ENCODE results near the gene LRRC72. TPM values are rescaled to one million over a fixed set of nuclear protein-coding genes. Genes with fewer than 3 reads are reported as not detected.

Gene LRRC72
- total and polyA plus RNA-seq, 2 donors (not counting 1 experiment from before 2014, with no cell fraction given) = not detected

DNA sequence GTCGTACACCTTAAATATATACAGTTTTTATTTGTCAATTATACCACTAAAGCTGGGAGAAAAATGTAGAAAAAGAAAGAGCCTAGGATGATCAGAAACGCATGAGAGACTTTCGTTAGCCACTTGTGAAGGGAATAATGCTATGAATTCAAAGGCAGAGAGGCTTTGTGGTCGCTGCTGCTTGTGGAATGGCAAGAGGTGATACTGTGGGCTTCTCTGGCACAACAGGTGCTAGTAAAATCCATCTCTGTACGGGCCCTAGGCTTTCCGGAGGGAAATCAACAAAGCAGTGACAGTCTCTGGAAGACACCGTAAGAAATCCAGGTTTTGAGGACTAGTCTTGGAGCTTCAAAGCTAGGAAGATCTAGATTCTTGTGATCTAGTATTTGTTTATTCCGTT is 52.6 kb downstream of the LRRC72 start:
- no peak for DNase-seq (ENCODE audit: low read depth in 2 of 2)

DNA sequence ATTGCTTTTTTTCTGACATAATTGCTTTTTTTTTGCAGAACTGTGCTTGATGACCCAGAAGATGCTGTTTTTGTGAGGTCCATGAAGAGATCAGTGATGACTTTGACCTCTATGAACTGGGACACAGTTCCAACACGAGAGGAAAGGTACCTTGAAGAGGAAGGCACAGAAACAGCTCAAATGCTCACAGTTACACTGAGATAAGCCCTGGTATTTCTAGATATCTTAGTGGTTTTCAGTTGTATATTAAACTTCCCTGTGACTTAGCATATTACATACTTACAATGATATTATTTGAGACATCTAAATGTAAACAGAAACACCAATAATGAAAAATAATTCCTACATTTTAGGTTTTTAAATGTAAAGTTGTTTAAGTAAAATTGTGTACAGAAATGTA is 54.7 kb downstream of the LRRC72 start:
- Histone ChIP-seq H3K4me2 (ENCODE audit: extremely low read depth, insufficient read depth, low read length) (no peak overlapping the region), H3K4me1 (ENCODE audit: control insufficient read depth, extremely low read depth, insufficient read depth, low read length) (no peaks in the 10 kb centered on the region), H3K36me3 (ENCODE audit: control insufficient read depth, insufficient read depth, low read length) (no peaks in the 10 kb centered on the region), H3K9me3 (ENCODE audit: control insufficient read depth, insufficient read depth, low read depth, low read length) (no peaks in the 10 kb centered on the region), H3K4me3 (replicated peaks in 1 of 4; ENCODE audit: control extremely low read depth in 1 of 4, insufficient read depth in 1 of 4, low read depth in 3 of 4, low read length in 4 of 4) (no peak overlapping the region), H4K20me1 (ENCODE audit: control insufficient read depth, extremely low read depth, insufficient read depth, low read length) (no peaks in the 10 kb centered on the region), H3K79me2 (ENCODE audit: control insufficient read depth, insufficient read depth, low read length) (no peaks in the 10 kb centered on the region), H3K27ac (ENCODE audit: insufficient read depth, low read length) (no peak overlapping the region), H2AFZ (ENCODE audit: low read length) (no peak overlapping the region), H3K27me3 (ENCODE audit: control insufficient read depth, insufficient read depth, low read length) (no peaks in the 10 kb centered on the region), H3K9ac (ENCODE audit: insufficient read depth, low read length) (no peak overlapping the region)
- no peak for TF ChIP-seq EZH2 (IDR thresholded peaks at IDR 0.05; ENCODE audit: low read length, missing control alignments)
- TF ChIP-seq, protein P1, sequence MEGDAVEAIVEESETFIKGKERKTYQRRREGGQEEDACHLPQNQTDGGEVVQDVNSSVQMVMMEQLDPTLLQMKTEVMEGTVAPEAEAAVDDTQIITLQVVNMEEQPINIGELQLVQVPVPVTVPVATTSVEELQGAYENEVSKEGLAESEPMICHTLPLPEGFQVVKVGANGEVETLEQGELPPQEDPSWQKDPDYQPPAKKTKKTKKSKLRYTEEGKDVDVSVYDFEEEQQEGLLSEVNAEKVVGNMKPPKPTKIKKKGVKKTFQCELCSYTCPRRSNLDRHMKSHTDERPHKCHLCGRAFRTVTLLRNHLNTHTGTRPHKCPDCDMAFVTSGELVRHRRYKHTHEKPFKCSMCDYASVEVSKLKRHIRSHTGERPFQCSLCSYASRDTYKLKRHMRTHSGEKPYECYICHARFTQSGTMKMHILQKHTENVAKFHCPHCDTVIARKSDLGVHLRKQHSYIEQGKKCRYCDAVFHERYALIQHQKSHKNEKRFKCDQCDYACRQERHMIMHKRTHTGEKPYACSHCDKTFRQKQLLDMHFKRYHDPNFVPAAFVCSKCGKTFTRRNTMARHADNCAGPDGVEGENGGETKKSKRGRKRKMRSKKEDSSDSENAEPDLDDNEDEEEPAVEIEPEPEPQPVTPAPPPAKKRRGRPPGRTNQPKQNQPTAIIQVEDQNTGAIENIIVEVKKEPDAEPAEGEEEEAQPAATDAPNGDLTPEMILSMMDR (conservative IDR thresholded peaks at IDR 0.05 in 1 of 2, IDR thresholded peaks at IDR 0.05 in 1 of 2; ENCODE audit: low read depth in 1 of 2, low read length in 2 of 2) = no peak
- no peak for DNase-seq (ENCODE audit: low read depth in 2 of 2)

More for the DNA sequence above, 52.6 kb downstream of the LRRC72 start:
- Histone ChIP-seq H2AFZ (ENCODE audit: low read length) (no peak overlapping the region), H3K27ac (ENCODE audit: insufficient read depth, low read length) (no peak overlapping the region), H4K20me1 (ENCODE audit: control insufficient read depth, extremely low read depth, insufficient read depth, low read length) (no peaks in the 10 kb centered on the region), H3K4me3 (replicated peaks in 1 of 4; ENCODE audit: control extremely low read depth in 1 of 4, insufficient read depth in 1 of 4, low read depth in 3 of 4, low read length in 4 of 4) (no peak overlapping the region), H3K9ac (ENCODE audit: insufficient read depth, low read length) (no peak overlapping the region), H3K79me2 (ENCODE audit: control insufficient read depth, insufficient read depth, low read length) (no peaks in the 10 kb centered on the region), H3K9me3 (ENCODE audit: control insufficient read depth, insufficient read depth, low read depth, low read length) (no peaks in the 10 kb centered on the region), H3K27me3 (ENCODE audit: control insufficient read depth, insufficient read depth, low read length) (no peaks in the 10 kb centered on the region), H3K4me2 (ENCODE audit: extremely low read depth, insufficient read depth, low read length) (no peak overlapping the region), H3K36me3 (ENCODE audit: control insufficient read depth, insufficient read depth, low read length) (no peaks in the 10 kb centered on the region), H3K4me1 (ENCODE audit: control insufficient read depth, extremely low read depth, insufficient read depth, low read length) (no peaks in the 10 kb centered on the region)
- no peak for TF ChIP-seq EZH2 (IDR thresholded peaks at IDR 0.05; ENCODE audit: low read length, missing control alignments)
- TF ChIP-seq, protein P1 (conservative IDR thresholded peaks at IDR 0.05 in 1 of 2, IDR thresholded peaks at IDR 0.05 in 1 of 2; ENCODE audit: low read depth in 1 of 2, low read length in 2 of 2) = no peak

DNA sequence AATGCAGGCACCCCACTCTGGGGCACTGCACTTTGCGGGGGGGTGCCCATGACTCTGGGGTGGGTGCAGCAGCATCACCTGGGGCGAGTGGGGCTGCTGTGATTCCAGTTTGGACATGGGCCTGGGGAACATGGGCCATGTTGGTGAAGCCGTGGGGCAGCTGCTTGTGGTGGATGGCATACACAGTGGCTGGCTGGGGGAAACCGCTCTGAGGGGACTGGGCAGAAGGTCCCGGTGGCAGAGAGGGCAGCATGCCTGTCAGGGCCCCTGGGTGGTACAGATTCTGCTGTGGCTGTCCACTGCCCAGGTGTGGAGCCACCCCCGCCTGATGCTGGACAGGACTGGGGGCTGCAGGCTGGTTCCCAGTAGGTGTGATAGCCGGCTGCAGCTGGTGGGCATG is 57.2 kb downstream of the LRRC72 start:
- Histone ChIP-seq H3K9me3 (ENCODE audit: control insufficient read depth, insufficient read depth, low read depth, low read length) (no peaks in the 10 kb centered on the region), H3K27ac (ENCODE audit: insufficient read depth, low read length) (no peak overlapping the region), H3K9ac (ENCODE audit: insufficient read depth, low read length) (no peak overlapping the region), H3K27me3 (ENCODE audit: control insufficient read depth, insufficient read depth, low read length) (no peaks in the 10 kb centered on the region), H3K4me2 (ENCODE audit: extremely low read depth, insufficient read depth, low read length) (no peak overlapping the region), H3K4me3 (replicated peaks in 1 of 4; ENCODE audit: control extremely low read depth in 1 of 4, insufficient read depth in 1 of 4, low read depth in 3 of 4, low read length in 4 of 4) (no peak overlapping the region), H4K20me1 (ENCODE audit: control insufficient read depth, extremely low read depth, insufficient read depth, low read length) (no peaks in the 10 kb centered on the region), H2AFZ (ENCODE audit: low read length) (no peak overlapping the region), H3K36me3 (ENCODE audit: control insufficient read depth, insufficient read depth, low read length) (no peaks in the 10 kb centered on the region), H3K79me2 (ENCODE audit: control insufficient read depth, insufficient read depth, low read length) (no peaks in the 10 kb centered on the region), H3K4me1 (ENCODE audit: control insufficient read depth, extremely low read depth, insufficient read depth, low read length) (no peaks in the 10 kb centered on the region)
- DNase-seq (ENCODE audit: low read depth in 2 of 2) = no peak
- TF ChIP-seq, protein P1 (conservative IDR thresholded peaks at IDR 0.05 in 1 of 2, IDR thresholded peaks at IDR 0.05 in 1 of 2; ENCODE audit: low read depth in 1 of 2, low read length in 2 of 2) = no peak
- no peak for TF ChIP-seq EZH2 (IDR thresholded peaks at IDR 0.05; ENCODE audit: low read length, missing control alignments)

Data from fibroblast of lung (primary cell).